GM13976 (cell line): ENCODE measurements around the gene RRP8.

ENCODE experiments used
- DNase-seq: peaks from one replicate; pipeline ENCODE4 v3.0.0; 2012; ENCODE audit warnings: low spot score
- in situ Hi-C: fragments of 300-500 bp; cut with MboI; formaldehyde crosslinking; loops from one replicate; pipeline ENCODE4 v1.12.0; 2022; ENCODE audit warnings: low sequenced_read_pairs, mixed read lengths, inconsistent platforms; ENCODE audit not compliant: unreplicated experiment
- TF ChIP-seq, protein P1 (sequence below): IDR thresholded peaks from 2 replicates; pipeline ENCODE4 v1.5.1; 2012; ENCODE audit warnings: borderline replicate concordance, mild to moderate bottlenecking; ENCODE audit not compliant: insufficient read depth; ENCODE audit errors: extremely low read depth, missing control alignments, control extremely low read depth

Gene RRP8

DNA sequence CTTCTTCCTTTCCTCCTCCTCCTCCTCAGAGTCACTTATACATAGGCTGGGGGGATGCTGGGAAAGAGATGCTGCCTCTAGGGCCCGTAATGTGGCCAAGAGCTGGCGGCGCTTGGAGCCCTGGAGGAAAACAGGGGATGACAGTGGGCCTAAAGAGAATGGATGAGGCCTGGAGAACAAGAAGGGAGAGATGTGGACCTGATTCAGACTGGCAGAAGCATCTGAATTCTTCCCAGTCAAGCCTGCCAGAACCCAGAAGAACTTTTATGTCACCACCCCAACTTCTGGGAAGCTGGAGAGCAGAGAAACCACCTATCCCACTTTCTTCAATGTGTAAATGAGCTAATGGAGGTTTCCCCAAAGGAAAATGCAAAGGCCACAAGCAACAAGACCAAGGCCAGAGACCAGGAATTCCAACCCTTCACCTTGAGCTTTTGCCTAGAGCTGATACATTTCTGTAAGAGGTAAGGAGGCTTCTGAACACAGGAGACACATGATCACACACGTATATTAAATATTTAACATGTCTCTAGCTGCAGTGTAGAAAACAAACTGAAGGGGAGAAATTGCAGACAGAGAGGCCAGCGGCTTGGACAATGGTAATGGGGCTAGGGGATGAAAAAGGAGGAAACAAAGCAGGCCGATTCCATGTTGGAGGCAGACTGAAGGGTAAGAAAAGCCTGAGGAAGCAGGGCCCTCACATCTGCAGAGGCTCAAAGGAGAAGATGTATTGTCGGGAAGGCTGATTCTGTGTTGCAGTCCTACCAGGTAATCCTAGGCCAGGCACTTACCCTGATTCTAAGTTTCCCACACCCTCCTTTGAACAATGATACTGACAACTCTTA lies 1.1 kb downstream of the RRP8 start:
- no peak for DNase-seq
- TF ChIP-seq, protein P1, sequence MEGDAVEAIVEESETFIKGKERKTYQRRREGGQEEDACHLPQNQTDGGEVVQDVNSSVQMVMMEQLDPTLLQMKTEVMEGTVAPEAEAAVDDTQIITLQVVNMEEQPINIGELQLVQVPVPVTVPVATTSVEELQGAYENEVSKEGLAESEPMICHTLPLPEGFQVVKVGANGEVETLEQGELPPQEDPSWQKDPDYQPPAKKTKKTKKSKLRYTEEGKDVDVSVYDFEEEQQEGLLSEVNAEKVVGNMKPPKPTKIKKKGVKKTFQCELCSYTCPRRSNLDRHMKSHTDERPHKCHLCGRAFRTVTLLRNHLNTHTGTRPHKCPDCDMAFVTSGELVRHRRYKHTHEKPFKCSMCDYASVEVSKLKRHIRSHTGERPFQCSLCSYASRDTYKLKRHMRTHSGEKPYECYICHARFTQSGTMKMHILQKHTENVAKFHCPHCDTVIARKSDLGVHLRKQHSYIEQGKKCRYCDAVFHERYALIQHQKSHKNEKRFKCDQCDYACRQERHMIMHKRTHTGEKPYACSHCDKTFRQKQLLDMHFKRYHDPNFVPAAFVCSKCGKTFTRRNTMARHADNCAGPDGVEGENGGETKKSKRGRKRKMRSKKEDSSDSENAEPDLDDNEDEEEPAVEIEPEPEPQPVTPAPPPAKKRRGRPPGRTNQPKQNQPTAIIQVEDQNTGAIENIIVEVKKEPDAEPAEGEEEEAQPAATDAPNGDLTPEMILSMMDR = no peak
- in situ Hi-C loops = no loop called here

- in situ Hi-C loops = no loop called here
- DNase-seq = no peak
- TF ChIP-seq, protein P1 = no peak
Measured at GRCh38 chr11:6601041-6601461, 2.4 kb downstream of the RRP8 start.

- in situ Hi-C loops = no loop called here
- TF ChIP-seq, protein P1 = no peak
Measured at GRCh38 chr11:6599881-6600390, 3.5 kb downstream of the RRP8 start.

DNA sequence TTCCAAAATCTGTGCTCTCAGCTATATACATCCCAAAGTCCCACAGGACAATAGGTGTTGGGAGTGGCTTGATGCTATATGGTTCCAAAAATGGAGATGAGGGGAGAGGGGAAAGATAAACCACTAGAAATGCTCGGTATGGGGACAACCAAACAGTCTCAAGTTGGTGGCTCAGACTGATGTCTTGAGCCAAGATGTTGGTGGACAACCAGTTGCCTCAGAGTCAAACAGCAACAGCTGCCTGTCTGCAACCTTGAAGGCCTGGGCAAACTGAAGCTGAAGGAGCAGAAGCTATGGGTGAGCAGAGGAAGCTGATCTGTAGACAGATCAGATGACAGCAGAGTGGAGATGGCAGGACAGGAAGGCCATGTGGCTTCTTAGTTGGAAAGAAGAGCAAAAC lies 4.0 kb downstream of the RRP8 start:
- DNase-seq = no peak
- in situ Hi-C loops = no loop called here
- TF ChIP-seq, protein P1 = no peak

More at GRCh38 chr11:6599881-6600390, 3.5 kb downstream of the RRP8 start:
- DNase-seq = no peak

DNA sequence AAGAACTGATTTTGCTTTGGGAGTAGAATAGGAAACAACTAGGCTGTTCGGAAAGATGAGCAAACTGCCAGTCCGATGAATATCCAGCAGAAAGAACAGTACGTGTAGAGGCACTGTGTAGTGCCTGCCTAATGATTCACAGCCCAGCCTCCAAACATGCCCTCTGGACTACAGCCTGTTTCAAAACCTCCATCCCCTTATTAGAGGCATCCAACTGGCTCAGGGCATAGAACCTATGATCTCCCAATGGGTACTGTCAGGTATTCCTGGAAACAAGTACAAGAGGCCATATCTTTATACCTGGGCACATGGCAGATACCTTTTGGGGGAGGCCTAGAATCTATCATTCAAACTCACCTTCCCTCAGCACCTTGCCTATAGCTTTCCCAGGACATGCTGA lies 4.9 kb downstream of the RRP8 start:
- in situ Hi-C loops = no loop called here
- DNase-seq = no peak

DNA sequence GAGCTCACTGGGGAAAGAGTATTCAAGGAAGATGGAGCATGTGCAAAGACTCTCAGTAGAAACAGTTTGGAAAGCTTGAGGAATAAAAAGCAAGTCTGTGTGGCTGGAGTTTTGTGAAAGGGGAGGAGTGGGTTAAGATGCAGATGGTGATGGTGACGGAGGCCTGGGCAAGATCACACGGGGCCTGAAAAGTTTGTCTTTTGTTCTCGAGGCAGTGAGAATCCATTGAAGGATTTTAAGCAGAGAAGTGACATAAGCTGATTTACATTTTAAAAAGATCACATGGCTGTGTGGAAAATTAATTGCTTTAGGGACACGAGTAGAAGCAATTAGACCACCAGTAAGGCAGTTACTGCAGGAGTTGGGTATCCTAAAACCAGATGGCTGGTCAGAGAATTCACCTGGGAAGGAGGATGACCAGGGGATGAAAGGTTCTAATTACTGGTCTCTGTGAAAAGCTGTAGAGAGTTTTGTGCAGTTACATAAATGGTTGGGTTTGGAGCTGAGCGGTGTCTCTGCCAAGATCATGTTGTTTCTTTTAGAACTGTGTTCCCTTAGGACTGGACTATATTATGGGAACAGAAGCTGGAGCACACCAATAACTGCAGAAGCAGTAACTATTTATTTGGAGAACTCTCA lies 7.1 kb downstream of the RRP8 start:
- in situ Hi-C loops = no loop called here
- DNase-seq = no peak

More for the DNA sequence above, 4.9 kb downstream of the RRP8 start:
- TF ChIP-seq, protein P1 = no peak

More for the DNA sequence above, 7.1 kb downstream of the RRP8 start:
- TF ChIP-seq, protein P1 = no peak
